HG02759 (cell line): ENCODE measurements around the gene ALCAM.

Experiments
- ATAC-seq: cut with Tn5 transposase; IDR thresholded peaks from one replicate; pipeline ENCODE4 v1.9.1; 2021; ENCODE audit warnings: mild to moderate bottlenecking, moderate library complexity; ENCODE audit not compliant: unreplicated experiment

The ALCAM gene

DNA sequence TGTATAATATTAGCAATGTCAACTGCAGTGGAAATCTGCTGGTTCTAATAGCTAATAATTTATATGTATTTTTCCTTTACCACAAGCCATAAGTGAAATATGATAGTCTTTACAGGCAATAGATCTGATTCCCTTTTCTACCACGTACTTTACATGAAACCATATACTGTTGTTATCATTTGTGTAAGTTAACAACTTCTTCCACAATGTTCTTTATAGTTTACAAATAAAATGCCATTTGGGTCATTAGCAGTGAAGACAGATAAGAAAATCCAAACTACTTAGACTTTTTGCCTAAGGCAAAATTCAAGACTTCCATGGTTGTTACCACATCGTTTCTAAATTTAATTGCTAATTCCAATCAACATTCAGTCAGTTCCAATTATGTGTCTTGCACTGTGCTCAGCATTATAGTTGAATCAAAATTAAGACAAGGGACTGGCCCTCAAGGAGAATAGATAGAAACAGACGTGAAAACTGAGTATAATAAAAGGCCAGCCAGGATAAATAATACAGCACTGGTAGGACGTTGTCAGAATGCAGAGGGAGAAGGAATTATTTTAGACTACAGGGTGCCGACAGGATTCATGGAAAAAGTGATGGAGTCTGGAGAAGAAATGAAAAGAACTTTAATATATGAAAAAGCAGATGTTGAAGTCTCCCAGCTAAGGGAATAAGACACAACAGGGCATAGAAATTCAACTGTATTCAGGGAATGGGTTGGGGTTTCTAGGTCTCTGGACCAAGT lies 249.8 kb downstream of the ALCAM start:
- no peak for ATAC-seq

DNA sequence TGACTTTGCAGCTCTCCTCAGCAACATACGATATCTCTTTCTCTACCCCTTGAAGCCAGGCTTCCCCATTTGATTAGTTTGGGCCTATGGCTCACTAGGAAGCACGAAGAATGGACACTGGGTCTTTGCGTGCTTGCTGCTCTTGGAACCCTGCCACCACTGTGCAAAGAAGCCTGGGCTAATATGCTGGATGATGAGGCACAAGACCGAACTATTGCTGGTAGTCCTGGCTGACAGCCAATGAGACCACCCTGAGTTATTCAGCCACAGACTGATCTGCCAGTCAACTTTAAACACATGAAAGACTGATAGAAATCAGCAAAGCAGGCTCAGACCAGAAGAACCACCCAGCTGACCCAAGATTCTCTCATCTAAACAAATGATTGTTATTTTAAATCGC lies 251.8 kb downstream of the ALCAM start:
- ATAC-seq, result no peak

DNA sequence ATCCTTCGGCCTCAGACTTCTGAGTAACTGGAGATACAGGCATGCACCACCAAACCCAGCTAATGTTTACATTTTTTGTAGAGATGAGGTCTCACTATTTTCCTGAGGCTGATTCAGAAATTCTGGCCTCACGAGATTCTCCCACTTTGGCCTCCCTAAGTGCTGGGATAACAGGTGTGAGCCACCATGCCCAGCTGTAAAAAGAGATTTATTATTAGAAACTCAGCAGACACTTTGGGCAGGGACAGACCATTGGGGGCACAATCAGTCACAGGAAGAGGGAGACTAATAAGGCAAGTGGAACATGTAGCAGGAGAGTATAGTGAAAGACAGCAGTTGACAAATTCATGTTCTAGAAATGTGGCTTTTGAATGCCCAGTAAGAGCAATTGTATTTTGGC lies 252.9 kb downstream of the ALCAM start:
- no peak for ATAC-seq

DNA sequence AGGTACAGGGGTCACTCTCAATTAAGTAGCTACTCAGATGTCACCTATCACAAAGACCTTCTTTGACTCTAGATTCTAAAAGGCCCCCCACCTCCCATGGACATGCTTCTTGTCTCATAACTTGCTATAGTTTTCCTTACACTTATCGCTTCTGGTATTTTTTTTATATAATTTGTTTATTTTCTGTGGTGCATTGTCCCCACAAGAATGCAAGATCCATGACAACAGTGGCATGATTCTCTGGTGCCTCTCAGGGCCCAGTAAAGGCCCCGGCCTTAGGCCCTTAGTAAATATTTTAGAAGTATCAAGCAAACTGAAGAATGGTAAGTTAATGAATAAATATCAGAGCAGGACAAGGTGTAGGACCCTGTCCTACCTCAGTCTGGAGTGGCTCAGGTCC lies 253.5 kb downstream of the ALCAM start:
- no peak for ATAC-seq

DNA sequence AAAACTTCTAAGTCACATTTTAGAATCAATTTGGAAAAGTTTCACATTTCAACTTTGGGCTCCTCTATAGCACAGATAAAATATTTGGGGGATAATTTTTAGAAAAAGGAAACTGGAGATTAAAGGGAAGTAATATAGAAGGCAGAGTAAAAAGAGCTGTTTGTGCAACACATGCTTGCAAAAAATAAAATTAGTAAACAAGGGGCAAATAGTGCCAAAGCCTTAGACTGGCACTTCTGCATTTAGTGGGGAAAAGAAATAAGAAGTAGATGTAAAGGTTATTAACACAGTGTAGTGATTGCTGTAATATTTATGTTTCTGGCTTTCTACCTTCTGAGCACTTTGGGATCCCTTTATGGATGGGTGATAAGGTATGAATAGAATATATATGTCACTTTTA lies 255.5 kb downstream of the ALCAM start:
- ATAC-seq, result no peak
